Mesenchymal stem cell (in vitro differentiated cells and primary cell): ENCODE data around the gene STAG1.

Source experiments
- DNase-seq: peaks from one replicate; pipeline ENCODE4 v3.0.0-alpha.2; 2013
- H2AFZ ChIP-seq: one replicate; pipeline ENCODE4 v1.6.1; 2013; ENCODE audit warnings: low read depth, mild to moderate bottlenecking, control low read depth, inconsistent platforms, low read length, moderate library complexity
- H2AK5ac ChIP-seq: 2 replicates; pipeline ENCODE4 v1.6.1; 2013; ENCODE audit warnings: low read length, moderate library complexity, mild to moderate bottlenecking, inconsistent platforms; ENCODE audit not compliant: severe bottlenecking
- H2BK120ac ChIP-seq: one replicate; pipeline ENCODE4 v1.6.1; 2013; ENCODE audit warnings: low read depth, mild to moderate bottlenecking, inconsistent platforms, low read length, moderate library complexity
- H2BK12ac ChIP-seq, 2 experiments: one replicate each; pipeline ENCODE4 v1.6.1; 2013; ENCODE audit warnings: inconsistent platforms in 2 of 2, low read length in 2 of 2, mild to moderate bottlenecking in 2 of 2, moderate library complexity in 2 of 2, control low read depth in 1 of 2
- H2BK15ac ChIP-seq: one replicate; pipeline ENCODE4 v1.6.1; 2013; ENCODE audit warnings: mild to moderate bottlenecking, low read depth, inconsistent platforms; ENCODE audit not compliant: poor library complexity, severe bottlenecking
- H2BK5ac ChIP-seq: 2 replicates; pipeline ENCODE4 v1.6.1; 2013; ENCODE audit warnings: low read depth, mild to moderate bottlenecking, low read length, control low read depth, inconsistent platforms; ENCODE audit not compliant: poor library complexity, severe bottlenecking
- H3K14ac ChIP-seq, 2 experiments: one replicate each; pipeline ENCODE4 v1.6.1; 2013; ENCODE audit warnings: inconsistent platforms in 2 of 2, low read length in 2 of 2, control low read depth in 1 of 2, mild to moderate bottlenecking in 1 of 2, moderate library complexity in 1 of 2
- H3K18ac ChIP-seq, 2 experiments: one replicate each; pipeline ENCODE4 v1.6.1; 2013; ENCODE audit warnings: inconsistent platforms in 2 of 2, low read length in 2 of 2, control low read depth in 1 of 2, low read depth in 1 of 2, mild to moderate bottlenecking in 1 of 2
- H3K23ac ChIP-seq, 2 experiments: one replicate each; pipeline ENCODE4 v1.6.1; 2013; ENCODE audit warnings: inconsistent platforms in 2 of 2, low read length in 2 of 2, mild to moderate bottlenecking in 2 of 2, moderate library complexity in 2 of 2, control low read depth in 1 of 2
- H3K27ac ChIP-seq: 2 replicates; pipeline ENCODE4 v1.5.1; 2013; ENCODE audit warnings: mild to moderate bottlenecking, moderate library complexity, low read length, control low read depth, inconsistent platforms; ENCODE audit not compliant: poor library complexity, severe bottlenecking
- H3K27me3 ChIP-seq, 2 experiments: 2 replicates each; pipeline versions ENCODE4 v1.6.1 to v1.7.0; 2013; ENCODE audit warnings: low read length in 2 of 2, mild to moderate bottlenecking in 2 of 2, moderate library complexity in 2 of 2, control low read depth in 1 of 2, inconsistent platforms in 1 of 2; ENCODE audit not compliant: control insufficient read depth in 1 of 2, insufficient read depth in 1 of 2
- H3K36me3 ChIP-seq, 2 experiments: 2 replicates each; pipeline versions ENCODE4 v1.6.1 to v1.7.0; 2013; ENCODE audit warnings: low read length in 2 of 2, control low read depth in 1 of 2, inconsistent platforms in 1 of 2, low read depth in 1 of 2, mild to moderate bottlenecking in 1 of 2; ENCODE audit not compliant: insufficient read depth in 2 of 2, control insufficient read depth in 1 of 2
- H3K4ac ChIP-seq, 2 experiments: one replicate each; pipeline ENCODE4 v1.6.1; 2013; ENCODE audit warnings: inconsistent platforms in 2 of 2, low read length in 2 of 2, mild to moderate bottlenecking in 2 of 2, moderate library complexity in 2 of 2, control low read depth in 1 of 2, low read depth in 1 of 2
- H3K4me1 ChIP-seq: 2 replicates; pipeline ENCODE4 v1.6.1; 2013; ENCODE audit warnings: low read depth, low read length, control low read depth; ENCODE audit not compliant: control insufficient read depth, insufficient read depth
- H3K4me2 ChIP-seq: 2 replicates; pipeline ENCODE4 v1.6.1; 2013; ENCODE audit warnings: low read length, mild to moderate bottlenecking, inconsistent platforms; ENCODE audit not compliant: poor library complexity, severe bottlenecking
- H3K4me3 ChIP-seq, 2 experiments: 2 replicates each; pipeline versions ENCODE4 v1.5.1 to v1.7.0; 2013; ENCODE audit warnings: low read length in 2 of 2, mild to moderate bottlenecking in 2 of 2, control low read depth in 1 of 2, low read depth in 1 of 2; ENCODE audit not compliant: insufficient read depth in 1 of 2
- H3K79me1 ChIP-seq: replicated peaks from 2 replicates; pipeline ENCODE4 v1.6.1; 2013; ENCODE audit warnings: mild to moderate bottlenecking, control low read depth, low read length, inconsistent platforms; ENCODE audit not compliant: poor library complexity, severe bottlenecking
- H3K9ac ChIP-seq: 2 replicates; pipeline ENCODE4 v1.7.0; 2013; ENCODE audit warnings: mild to moderate bottlenecking, low read length, moderate library complexity
- H3K9me3 ChIP-seq: 2 replicates; pipeline ENCODE4 v1.7.0; 2013; ENCODE audit warnings: mild to moderate bottlenecking, low read length; ENCODE audit not compliant: control insufficient read depth
- H4K8ac ChIP-seq: one replicate; pipeline ENCODE4 v1.6.1; 2013; ENCODE audit warnings: inconsistent platforms, mild to moderate bottlenecking, low read length, moderate library complexity
- H4K91ac ChIP-seq: one replicate; pipeline ENCODE4 v1.6.1; 2013; ENCODE audit warnings: mild to moderate bottlenecking, low read length, inconsistent platforms
- WGBS: methylation state at CpG from one replicate; pipeline ENCODE4 v1.1.7; 2013; ENCODE audit warnings: mixed read lengths; 5-methylcytosine and 5-hydroxymethylcytosine counted together

Gene STAG1

GRCh38 chr3:136749091-136749490 lies 3.1 kb downstream of the STAG1 start:
- H3K79me1 ChIP-seq: no peaks in the 10 kb centered on the region

GRCh38 chr3:136745916-136746315 lies 6.3 kb downstream of the STAG1 start:
- Histone ChIP-seq H3K14ac (no peak overlapping the region), H3K9ac (no peak overlapping the region), H3K36me3 (peaks cover 3 to 4% of the 10 kb centered on the region in 2 experiments), H3K79me1 (no peaks in the 10 kb centered on the region), H4K8ac (no peak overlapping the region), H2BK12ac (no peak overlapping the region), H3K27me3 (no peaks in the 10 kb centered on the region), H3K23ac (no peak overlapping the region), H2BK120ac (no peak overlapping the region), H3K18ac (no peak overlapping the region), H2BK5ac (no peak overlapping the region), H2AFZ (no peak overlapping the region), H2BK15ac (no peak overlapping the region), H3K9me3 (no peaks in the 10 kb centered on the region), H3K4me3 (no peak overlapping the region), H3K4me2 (no peak overlapping the region), H3K4ac (no peak overlapping the region), H4K91ac (no peak overlapping the region), H3K4me1 (peaks cover 7% of the 10 kb centered on the region), H2AK5ac (no peak overlapping the region), H3K27ac (no peak overlapping the region)
- no peak for DNase-seq

More at GRCh38 chr3:136749091-136749490, 3.1 kb downstream of the STAG1 start:
- Histone ChIP-seq H3K9me3 (no peaks in the 10 kb centered on the region), H4K8ac (peak overlapping the region; percentile 5), H2BK120ac (no peak overlapping the region), H2BK12ac (no peak overlapping the region), H3K27ac (no peak overlapping the region), H4K91ac (peak overlapping the region; percentile 56), H3K27me3 (no peaks in the 10 kb centered on the region), H2BK5ac (no peak overlapping the region), H2AK5ac (peak overlapping the region; percentile 7), H3K14ac (no peak overlapping the region), H3K36me3 (peaks cover 0 to under 1% of the 10 kb centered on the region in 2 experiments), H3K4me1 (peaks cover 7% of the 10 kb centered on the region), H2AFZ (no peak overlapping the region), H3K4me3 (peak overlapping the region in 1 of 2 experiments; percentile 91), H3K18ac (no peak overlapping the region), H3K9ac (peak overlapping the region; percentile 100), H2BK15ac (no peak overlapping the region), H3K4ac (no peak overlapping the region), H3K23ac (no peak overlapping the region), H3K4me2 (no peak overlapping the region)
- WGBS: 79% methylated on average over 2 of the region's 4 CpGs
- no peak for DNase-seq

GRCh38 chr3:136741063-136741462 lies 11.1 kb downstream of the STAG1 start:
- Histone ChIP-seq H3K4me1 (no peaks in the 10 kb centered on the region), H3K14ac (no peak overlapping the region), H2AFZ (no peak overlapping the region), H4K91ac (no peak overlapping the region), H3K27ac (no peak overlapping the region), H3K23ac (no peak overlapping the region), H2BK15ac (no peak overlapping the region), H3K36me3 (peaks cover 4 to 11% of the 10 kb centered on the region in 2 experiments), H4K8ac (no peak overlapping the region), H3K79me1 (peaks cover 4% of the 10 kb centered on the region), H3K9me3 (no peaks in the 10 kb centered on the region), H2BK5ac (no peak overlapping the region), H2BK120ac (no peak overlapping the region), H3K9ac (no peak overlapping the region), H3K4ac (no peak overlapping the region), H3K18ac (no peak overlapping the region), H3K4me2 (no peak overlapping the region), H2AK5ac (no peak overlapping the region), H2BK12ac (no peak overlapping the region), H3K27me3 (no peaks in the 10 kb centered on the region), H3K4me3 (no peak overlapping the region)
- DNase-seq: no peak
- WGBS: 96% methylated on average over 1 of the region's 2 CpGs

- Histone ChIP-seq H3K23ac (no peak overlapping the region), H2BK5ac (no peak overlapping the region), H3K4me2 (no peak overlapping the region), H3K27me3 (no peaks in the 10 kb centered on the region), H3K9me3 (no peaks in the 10 kb centered on the region), H2AFZ (no peak overlapping the region), H3K4me3 (no peak overlapping the region), H2BK15ac (no peak overlapping the region), H2AK5ac (no peak overlapping the region), H2BK12ac (no peak overlapping the region), H3K4ac (no peak overlapping the region), H3K4me1 (no peaks in the 10 kb centered on the region), H3K9ac (no peak overlapping the region), H3K18ac (no peak overlapping the region), H4K91ac (no peak overlapping the region), H3K27ac (no peak overlapping the region), H2BK120ac (no peak overlapping the region), H3K79me1 (peaks cover 6% of the 10 kb centered on the region), H3K36me3 (peaks cover 4 to 13% of the 10 kb centered on the region in 2 experiments), H4K8ac (no peak overlapping the region), H3K14ac (no peak overlapping the region)
- no peak for DNase-seq
- 98% methylated on average over 4 of the region's 7 CpGs for WGBS
Measured at GRCh38 chr3:136740351-136740958, 11.7 kb downstream of the STAG1 start.
